Measurements from ENCODE around the gene ACADS. TPM values are rescaled to one million over a fixed set of nuclear protein-coding genes. Genes with fewer than 3 reads are reported as not detected.
A peak's percentile ranks its signal among the peaks of the same experiment; 100 is the strongest.

Gene ACADS
- total RNA-seq, 1 experiment from 2014 or later: 12.5 TPM

DNA sequence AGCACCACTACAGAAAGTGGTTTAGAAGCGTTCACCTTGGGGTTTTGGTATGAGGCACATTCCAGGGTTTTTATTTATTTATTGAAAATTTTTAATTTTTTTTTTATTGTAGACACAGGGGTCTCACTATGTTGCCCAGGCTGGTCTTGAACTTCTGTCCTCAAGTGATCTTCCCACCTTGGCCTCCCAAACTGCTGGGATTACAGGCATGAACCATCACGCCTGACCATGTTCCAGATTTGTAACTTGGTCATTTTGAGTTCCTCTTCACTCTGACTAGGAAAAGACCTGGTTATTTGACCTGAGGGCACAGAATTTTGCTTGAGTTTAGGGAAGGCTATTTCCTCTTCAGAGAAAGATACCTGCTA, 35.6 kb upstream of the ACADS start:
- Histone ChIP-seq H3K27me3 (replicated peaks; ENCODE audit: control insufficient read depth, insufficient read depth, low read length) (no peaks in the 10 kb centered on the region), H3K36me3 (ENCODE audit: control insufficient read depth, insufficient read depth, low read length) (0 out of 2 replicates have a peak, but pooled peaks cover 2% of the 10 kb centered on the region), H3K9me3 (no peaks in the 10 kb centered on the region), H3K4me3 (ENCODE audit: low read depth, low read length) (no peak overlapping the region), H3K4me1 (peaks cover 43% of the 10 kb centered on the region)
- no peak overlapping the region for H3K27ac Mint-ChIP-seq (ENCODE audit: unreplicated experiment)
- ChIA-PET POLR2A (no interaction called here), CTCF (no interaction called here)
- no peak for DNase-seq
- H3K9me3 Mint-ChIP-seq (ENCODE audit: unreplicated experiment): no peaks in the 10 kb centered on the region
- peaks cover 34% of the 10 kb centered on the region for H3K36me3 Mint-ChIP-seq (ENCODE audit: insufficient read depth, unreplicated experiment)
- peak overlapping the region; percentile 79 for H3K4me3 Mint-ChIP-seq (ENCODE audit: unreplicated experiment)
- no TSS peak for BruUV-seq (replicated peaks)
- H3K27me3 Mint-ChIP-seq (ENCODE audit: insufficient read depth, unreplicated experiment): no peaks in the 10 kb centered on the region
- peaks cover 32% of the 10 kb centered on the region for H3K4me1 Mint-ChIP-seq (ENCODE audit: low read depth, unreplicated experiment)
- TF ChIP-seq, protein P1, sequence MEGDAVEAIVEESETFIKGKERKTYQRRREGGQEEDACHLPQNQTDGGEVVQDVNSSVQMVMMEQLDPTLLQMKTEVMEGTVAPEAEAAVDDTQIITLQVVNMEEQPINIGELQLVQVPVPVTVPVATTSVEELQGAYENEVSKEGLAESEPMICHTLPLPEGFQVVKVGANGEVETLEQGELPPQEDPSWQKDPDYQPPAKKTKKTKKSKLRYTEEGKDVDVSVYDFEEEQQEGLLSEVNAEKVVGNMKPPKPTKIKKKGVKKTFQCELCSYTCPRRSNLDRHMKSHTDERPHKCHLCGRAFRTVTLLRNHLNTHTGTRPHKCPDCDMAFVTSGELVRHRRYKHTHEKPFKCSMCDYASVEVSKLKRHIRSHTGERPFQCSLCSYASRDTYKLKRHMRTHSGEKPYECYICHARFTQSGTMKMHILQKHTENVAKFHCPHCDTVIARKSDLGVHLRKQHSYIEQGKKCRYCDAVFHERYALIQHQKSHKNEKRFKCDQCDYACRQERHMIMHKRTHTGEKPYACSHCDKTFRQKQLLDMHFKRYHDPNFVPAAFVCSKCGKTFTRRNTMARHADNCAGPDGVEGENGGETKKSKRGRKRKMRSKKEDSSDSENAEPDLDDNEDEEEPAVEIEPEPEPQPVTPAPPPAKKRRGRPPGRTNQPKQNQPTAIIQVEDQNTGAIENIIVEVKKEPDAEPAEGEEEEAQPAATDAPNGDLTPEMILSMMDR (IDR thresholded peaks at IDR 0.05; ENCODE audit: insufficient read depth in 1 of 2, low read depth in 1 of 2, low read length in 1 of 2, severe bottlenecking in 1 of 2, unreplicated experiment in 1 of 2): no peak
- intact Hi-C loops (cut with micrococcal nuclease; ENCODE audit: unreplicated experiment): no loop called here

DNA sequence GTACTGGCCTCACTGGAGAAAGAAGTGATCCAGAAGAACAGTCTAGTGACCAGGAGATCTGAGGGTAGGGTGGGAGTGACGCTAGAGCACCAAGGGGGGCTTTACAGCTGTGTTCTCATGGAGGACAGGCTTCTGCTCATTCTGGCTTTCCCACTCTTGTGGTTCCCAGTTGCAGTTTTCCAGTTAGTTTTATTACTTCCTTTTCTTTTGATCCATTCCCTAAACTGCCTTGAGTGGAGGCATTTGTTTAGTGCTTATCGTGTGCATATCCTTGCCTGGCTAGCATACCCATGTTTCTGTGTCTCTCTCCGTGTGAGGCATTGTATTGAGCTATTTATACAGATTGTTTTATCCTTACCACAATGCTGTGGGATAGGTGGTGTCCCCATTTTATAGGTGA, 34.6 kb upstream of the ACADS start:
- ChIA-PET POLR2A (no interaction called here), CTCF (no interaction called here)
- intact Hi-C loops (cut with micrococcal nuclease; ENCODE audit: unreplicated experiment): no loop called here
- Mint-ChIP-seq H3K27me3 (ENCODE audit: insufficient read depth, unreplicated experiment) (no peaks in the 10 kb centered on the region), H3K4me1 (ENCODE audit: low read depth, unreplicated experiment) (peaks cover 38% of the 10 kb centered on the region), H3K9me3 (ENCODE audit: unreplicated experiment) (no peaks in the 10 kb centered on the region), H3K4me3 (ENCODE audit: unreplicated experiment) (no peak overlapping the region), H3K36me3 (ENCODE audit: insufficient read depth, unreplicated experiment) (peaks cover 43% of the 10 kb centered on the region), H3K27ac (ENCODE audit: unreplicated experiment) (no peak overlapping the region)
- Histone ChIP-seq H3K4me3 (ENCODE audit: low read depth, low read length) (no peak overlapping the region), H3K4me1 (peaks cover 52% of the 10 kb centered on the region), H3K27me3 (replicated peaks; ENCODE audit: control insufficient read depth, insufficient read depth, low read length) (no peaks in the 10 kb centered on the region), H3K9me3 (no peaks in the 10 kb centered on the region), H3K36me3 (ENCODE audit: control insufficient read depth, insufficient read depth, low read length) (0 out of 2 replicates have a peak, but pooled peaks cover 2% of the 10 kb centered on the region)
- BruUV-seq (replicated peaks): no TSS peak
- no peak for DNase-seq
- TF ChIP-seq, protein P1 (IDR thresholded peaks at IDR 0.05; ENCODE audit: insufficient read depth in 1 of 2, low read depth in 1 of 2, low read length in 1 of 2, severe bottlenecking in 1 of 2, unreplicated experiment in 1 of 2): no peak

DNA sequence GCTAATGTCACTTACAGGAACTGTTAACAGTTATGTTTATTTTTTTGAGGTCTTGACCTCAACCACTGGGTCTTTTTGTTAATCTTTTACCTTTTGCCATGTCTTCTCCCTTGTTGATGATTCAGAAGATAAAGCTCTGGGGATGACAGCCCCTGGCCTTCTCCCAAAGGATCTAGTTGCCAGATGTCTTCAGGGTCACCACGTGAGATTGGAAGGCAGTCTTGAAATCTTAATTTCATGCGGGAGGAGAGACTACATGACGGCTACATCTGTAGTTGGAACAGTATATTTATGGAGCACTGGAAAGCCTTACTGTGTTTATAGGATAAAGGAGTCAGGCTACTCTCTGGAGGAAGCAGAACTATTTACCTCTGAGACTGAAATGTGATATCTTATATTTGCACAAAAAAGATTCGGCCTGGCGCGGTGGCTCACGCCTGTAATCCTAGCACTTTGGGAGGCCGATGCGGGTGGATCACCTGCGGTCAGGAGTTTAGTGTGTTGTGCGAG, 33.0 kb upstream of the ACADS start:
- intact Hi-C loops (cut with micrococcal nuclease; ENCODE audit: unreplicated experiment): no loop called here
- 0 out of 2 replicates have a peak, but pooled peaks cover 2% of the 10 kb centered on the region for H3K36me3 ChIP-seq (ENCODE audit: control insufficient read depth, insufficient read depth, low read length)
- H3K27me3 Mint-ChIP-seq (ENCODE audit: insufficient read depth, unreplicated experiment): no peaks in the 10 kb centered on the region
- H3K9me3 ChIP-seq: no peaks in the 10 kb centered on the region
- H3K4me3 Mint-ChIP-seq (ENCODE audit: unreplicated experiment): no peak overlapping the region
- TF ChIP-seq, protein P1 (IDR thresholded peaks at IDR 0.05; ENCODE audit: insufficient read depth in 1 of 2, low read depth in 1 of 2, low read length in 1 of 2, severe bottlenecking in 1 of 2, unreplicated experiment in 1 of 2): no peak
- ChIA-PET CTCF (interaction anchor here (1.5 kb wide), 1 partner anchor 43 kb away, joined by 8 read pairs; no protein-coding TSS in a partner anchor), POLR2A (interaction anchor here (0.6 kb wide), 2 partner anchors 43 to 91 kb away, joined by 3 to 4 read pairs; no protein-coding TSS in a partner anchor)
- no peaks in the 10 kb centered on the region for H3K9me3 Mint-ChIP-seq (ENCODE audit: unreplicated experiment)
- peaks cover 68% of the 10 kb centered on the region for H3K4me1 ChIP-seq
- no peak overlapping the region for H3K27ac Mint-ChIP-seq (ENCODE audit: unreplicated experiment)
- peaks cover 50% of the 10 kb centered on the region for H3K36me3 Mint-ChIP-seq (ENCODE audit: insufficient read depth, unreplicated experiment)
- no peak overlapping the region for H3K4me3 ChIP-seq (ENCODE audit: low read depth, low read length)
- H3K27me3 ChIP-seq (replicated peaks; ENCODE audit: control insufficient read depth, insufficient read depth, low read length): no peaks in the 10 kb centered on the region
- no TSS peak for BruUV-seq (replicated peaks)
- peaks cover 53% of the 10 kb centered on the region for H3K4me1 Mint-ChIP-seq (ENCODE audit: low read depth, unreplicated experiment)
- peak in 1 of 2 experiments; percentile 18 for DNase-seq

Measured in Caco-2 (cell line).